H1 (cell line): ENCODE results near the gene KLHDC10.

Source experiments
- CHD2 ChIP-seq: IDR thresholded peaks from 2 replicates; pipeline ENCODE4 v1.6.1; 2012; ENCODE audit warnings: low read length, improper control_type of control experiment
- CREB1 ChIP-seq: IDR thresholded peaks from 2 replicates; pipeline ENCODE4 v1.6.1; 2012; ENCODE audit warnings: inconsistent platforms
- EP300 ChIP-seq, 2 experiments: IDR thresholded peaks; 1 replicate in 1 of 2; 2 replicates in 1 of 2; pipeline ENCODE4 v1.6.1; 2011 to 2012; ENCODE audit warnings: low read depth in 2 of 2, low read length in 2 of 2, mild to moderate bottlenecking in 2 of 2, borderline replicate concordance in 1 of 2, inconsistent platforms in 1 of 2, moderate library complexity in 1 of 2
- GABPA ChIP-seq: IDR thresholded peaks from 2 replicates; pipeline ENCODE4 v1.6.1; 2011; ENCODE audit warnings: mild to moderate bottlenecking, low read length, moderate library complexity, borderline replicate concordance; ENCODE audit not compliant: insufficient read depth
- PHF8 ChIP-seq: fragments of 200-600 bp; sonication (generic); conservative IDR thresholded peaks from 2 replicates; pipeline ENCODE4 v1.7.1; 2012; ENCODE audit warnings: low read depth, mild to moderate bottlenecking, inconsistent platforms, low read length, moderate library complexity
- POLR2A ChIP-seq, 2 experiments: IDR thresholded peaks; 1 replicate in 1 of 2; 2 replicates in 1 of 2; pipeline ENCODE4 v1.6.1; 2011; ENCODE audit warnings: low read depth in 2 of 2, low read length in 2 of 2, mild to moderate bottlenecking in 2 of 2; ENCODE audit errors: control extremely low read depth in 1 of 2
- POLR2AphosphoS5 ChIP-seq: IDR thresholded peaks from 2 replicates; pipeline ENCODE4 v1.6.1; 2011; ENCODE audit warnings: low read depth, low read length
- RAD21 ChIP-seq, 2 experiments: IDR thresholded peaks in 1 of 2; conservative IDR thresholded peaks in 1 of 2; 2 replicates each; pipeline ENCODE4 v1.6.1; 2011; ENCODE audit warnings: low read depth in 2 of 2, low read length in 2 of 2, improper control_type of control experiment in 1 of 2, inconsistent platforms in 1 of 2, mild to moderate bottlenecking in 1 of 2, moderate library complexity in 1 of 2
- SIN3A ChIP-seq, 2 experiments: IDR thresholded peaks in 1 of 2; conservative IDR thresholded peaks in 1 of 2; 2 replicates each; pipeline ENCODE4 v1.6.1; 2011 to 2012; ENCODE audit warnings: low read length in 2 of 2, improper control_type of control experiment in 1 of 2, low read depth in 1 of 2, mild to moderate bottlenecking in 1 of 2
- SP1 ChIP-seq: IDR thresholded peaks from 2 replicates; pipeline ENCODE4 v1.6.1; 2011; ENCODE audit warnings: low read depth, low read length
- SUZ12 ChIP-seq: fragments of 200-600 bp; sonication (generic); IDR thresholded peaks from 2 replicates; pipeline ENCODE4 v1.6.1; 2012; ENCODE audit warnings: mild to moderate bottlenecking, inconsistent platforms, low read length, moderate library complexity, mixed read lengths
- TF ChIP-seq, protein P1 (sequence below), 3 experiments: IDR thresholded peaks; 1 replicate in 2 of 3; 2 replicates in 1 of 3; pipeline versions ENCODE4 v1.5.1 to v1.6.1; 2011; ENCODE audit warnings: low read length in 3 of 3, mild to moderate bottlenecking in 3 of 3, inconsistent platforms in 2 of 3, low read depth in 1 of 3, moderate library complexity in 1 of 3; ENCODE audit not compliant: insufficient read depth in 1 of 3; ENCODE audit errors: control extremely low read depth in 1 of 3

- TF ChIP-seq CHD2 (no peak), SP1 (no peak), POLR2AphosphoS5 (no peak), EP300 (IDR thresholded peaks at IDR 0.05; ENCODE audit: borderline replicate concordance in 1 of 2, low read depth in 2 of 2, low read length in 2 of 2) (no peak), SIN3A (conservative IDR thresholded peaks at IDR 0.05 in 1 of 2, IDR thresholded peaks at IDR 0.05 in 1 of 2; ENCODE audit: low read depth in 1 of 2, low read length in 2 of 2) (no peak), GABPA (no peak), CREB1 (no peak), PHF8 (no peak), RAD21 (IDR thresholded peaks at IDR 0.05 in 1 of 2, conservative IDR thresholded peaks at IDR 0.05 in 1 of 2; ENCODE audit: low read depth in 2 of 2, low read length in 2 of 2) (no peak), POLR2A (IDR thresholded peaks at IDR 0.05; ENCODE audit: control extremely low read depth in 1 of 2, low read depth in 2 of 2, low read length in 2 of 2) (no peak), SUZ12 (no peak)
- TF ChIP-seq, protein P1, sequence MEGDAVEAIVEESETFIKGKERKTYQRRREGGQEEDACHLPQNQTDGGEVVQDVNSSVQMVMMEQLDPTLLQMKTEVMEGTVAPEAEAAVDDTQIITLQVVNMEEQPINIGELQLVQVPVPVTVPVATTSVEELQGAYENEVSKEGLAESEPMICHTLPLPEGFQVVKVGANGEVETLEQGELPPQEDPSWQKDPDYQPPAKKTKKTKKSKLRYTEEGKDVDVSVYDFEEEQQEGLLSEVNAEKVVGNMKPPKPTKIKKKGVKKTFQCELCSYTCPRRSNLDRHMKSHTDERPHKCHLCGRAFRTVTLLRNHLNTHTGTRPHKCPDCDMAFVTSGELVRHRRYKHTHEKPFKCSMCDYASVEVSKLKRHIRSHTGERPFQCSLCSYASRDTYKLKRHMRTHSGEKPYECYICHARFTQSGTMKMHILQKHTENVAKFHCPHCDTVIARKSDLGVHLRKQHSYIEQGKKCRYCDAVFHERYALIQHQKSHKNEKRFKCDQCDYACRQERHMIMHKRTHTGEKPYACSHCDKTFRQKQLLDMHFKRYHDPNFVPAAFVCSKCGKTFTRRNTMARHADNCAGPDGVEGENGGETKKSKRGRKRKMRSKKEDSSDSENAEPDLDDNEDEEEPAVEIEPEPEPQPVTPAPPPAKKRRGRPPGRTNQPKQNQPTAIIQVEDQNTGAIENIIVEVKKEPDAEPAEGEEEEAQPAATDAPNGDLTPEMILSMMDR (IDR thresholded peaks at IDR 0.05; ENCODE audit: control extremely low read depth in 1 of 3, insufficient read depth in 1 of 3, low read depth in 1 of 3, low read length in 3 of 3): no peak
These were observed 9.6 kb downstream of the KLHDC10 start for GRCh38 chr7:130079846-130080394.
